Psoas muscle (tissue), 8 donors: ENCODE measurements around the gene TAF8. TPM values are rescaled to one million over a fixed set of nuclear protein-coding genes. Genes with fewer than 3 reads are reported as not detected.

ENCODE experiments used
- ATAC-seq, 4 donors: fragments of 200-7000 bp; cut with Tn5 transposase; one replicate each; pipeline ENCODE4 v1.9.1; 2020; ENCODE audit warnings: moderate library complexity in 3 of 4, mild to moderate bottlenecking in 2 of 4
- DNase-seq, 2 donors: peaks; one replicate each; pipeline ENCODE4 v3.0.0-alpha.2; 2020
- H3K27ac ChIP-seq: fragments of 200-600 bp; one replicate; pipeline ENCODE4 v1.8.0; 2022
- H3K27me3 ChIP-seq, 3 donors: fragments of 200-600 bp in 1 of 3; one replicate each; pipeline versions ENCODE4 v1.6.1 to v1.8.0; 2013 to 2022; ENCODE audit warnings: low read length in 2 of 3, mild to moderate bottlenecking in 2 of 3, moderate library complexity in 1 of 3; ENCODE audit not compliant: insufficient read depth in 3 of 3
- H3K36me3 ChIP-seq, 2 donors: fragments of 200-600 bp in 1 of 2; one replicate each; pipeline versions ENCODE4 v1.6.1 to v1.8.0; 2013 to 2022; ENCODE audit warnings: low read depth in 1 of 2, mild to moderate bottlenecking in 1 of 2, moderate library complexity in 1 of 2; ENCODE audit not compliant: insufficient read depth in 1 of 2
- H3K4me1 ChIP-seq: fragments of 200-600 bp; one replicate; pipeline ENCODE4 v1.8.0; 2022
- H3K4me3 ChIP-seq: fragments of 200-600 bp; one replicate; pipeline ENCODE4 v1.8.0; 2022; ENCODE audit warnings: mild to moderate bottlenecking
- H3K9me3 ChIP-seq: fragments of 200-600 bp; one replicate; pipeline ENCODE4 v1.8.0; 2022
- CTCF ChIP-seq: fragments of 200-600 bp; IDR thresholded peaks from one replicate; pipeline ENCODE4 v1.8.0; 2022; ENCODE audit warnings: antibody characterized with exemption
- WGBS, 3 donors: extraction: QIAGEN DNeasy Blood & Tissue Kit; methylation state at CpG; one replicate each; pipeline versions ENCODE4 v1.1.6 to v1.1.7; 2013; 5-methylcytosine and 5-hydroxymethylcytosine counted together
- intact Hi-C, 2 donors: fragments of 100-400 bp; cut with DNase I; formaldehyde crosslinking; loops; one replicate each; pipeline versions ENCODE4 v1.11.0 to v1.14.2; 2022
- polyA plus RNA-seq, 3 donors: library from polyadenylated mRNA; stranded (reverse); fragments of 200-250 nt; gene quantifications; one replicate each; pipeline ENCODE4 v1.2.3, GENCODE V29; 2013
- total RNA-seq, 4 donors: library from RNA; stranded (reverse); fragmentation: NEBNext Ultra II Directional in 2 of 4; extraction: Animal tissue kit (Norgen Biotek cat#: 25700) in 2 of 4; gene quantifications; one replicate each; pipeline versions ENCODE4 v1.2.1 to v1.2.4, GENCODE V29; 2021 to 2023
- donor health status: healthy with polysubstance abuse.
- donor health status: DM: no; HTN: no; CAD: no; lungs with moderate emphysema.
- donor health status: Bipolar disorder and iron deficiency.
- donor health status: healthy.
- donor health status: DM: yes; HTN: yes; CAD: no.
- donor health status: DM: no; HTN: no; CAD: no.
- donor health status: DM: no; HTN: no; CAD: no.
- donor health status: DM: yes; HTN: yes; CAD: no.

The TAF8 gene
- total and polyA plus RNA-seq, 7 donors = 11.2 to 23.9 (median 17.9) TPM

- intact Hi-C loops = no loop called here
- 64 to 70% (median 70%) methylated on average over 11 of the region's 11 CpGs for WGBS, 3 donors
- ATAC-seq = no peak
Observed at GRCh38 chr6:42123379-42124103, 73.2 kb downstream of the TAF8 start.

GRCh38 chr6:42124223-42124836 lies 74.0 kb downstream of the TAF8 start:
- TF ChIP-seq CTCF = no peak
- Histone ChIP-seq H3K4me1 (no peaks in the 10 kb centered on the region), H3K9me3 (no peaks in the 10 kb centered on the region), H3K27ac (no peak overlapping the region), H3K4me3 (no peak overlapping the region), H3K27me3 (no peaks in the 10 kb centered on the region), H3K36me3 (no peaks in the 10 kb centered on the region)
- whole genome bisulfite sequencing, 3 donors = 59 to 74% (median 70%) methylated on average over 8 to 9 of the region's 9 CpGs
- DNase-seq (no peak), ATAC-seq (no peak)
- intact Hi-C loops = no loop called here

More at GRCh38 chr6:42123379-42124103, 73.2 kb downstream of the TAF8 start:
- Histone ChIP-seq H3K4me3 (no peak overlapping the region), H3K36me3 (no peaks in the 10 kb centered on the region), H3K4me1 (peaks cover 4% of the 10 kb centered on the region), H3K9me3 (no peaks in the 10 kb centered on the region), H3K27me3 (no peaks in the 10 kb centered on the region), H3K27ac (no peak overlapping the region)
- DNase-seq = peak in 1 of 2 donors; percentile 51
- no peak for TF ChIP-seq CTCF

GRCh38 chr6:42125231-42125630 lies 74.9 kb downstream of the TAF8 start:
- intact Hi-C loops = no loop called here
- Histone ChIP-seq H3K4me3 (no peak overlapping the region), H3K9me3 (no peaks in the 10 kb centered on the region), H3K36me3 (no peaks in the 10 kb centered on the region), H3K4me1 (no peaks in the 10 kb centered on the region), H3K27ac (no peak overlapping the region), H3K27me3 (no peaks in the 10 kb centered on the region)
- no peak for DNase-seq
- WGBS, 3 donors = 74 to 78% (median 77%) methylated on average over 14 of the region's 14 CpGs
- no peak for TF ChIP-seq CTCF
- no peak for ATAC-seq

- Histone ChIP-seq H3K4me1 (no peaks in the 10 kb centered on the region), H3K27me3 (no peaks in the 10 kb centered on the region), H3K9me3 (no peaks in the 10 kb centered on the region), H3K36me3 (no peaks in the 10 kb centered on the region), H3K4me3 (no peak overlapping the region), H3K27ac (no peak overlapping the region)
- WGBS, 3 donors = 73 to 77% (median 76%) methylated on average over 3 of the region's 3 CpGs
- intact Hi-C loops = no loop called here
- DNase-seq = no peak
- no peak for ATAC-seq
- TF ChIP-seq CTCF = no peak
Observed at GRCh38 chr6:42125663-42126062, 75.3 kb downstream of the TAF8 start.
